Uterus (tissue), 4 donors: ENCODE data around the gene RAP1GAP. TPM values are rescaled to one million over a fixed set of nuclear protein-coding genes. Genes with fewer than 3 reads are reported as not detected.

Experiments used
- DNase-seq, 2 donors: peaks; one replicate each; pipeline ENCODE4 v3.0.0-alpha.2; 2019 to 2020
- H3K27ac ChIP-seq, 2 donors: fragments of 200-600 bp; sonication (generic); 1 replicate in 1 of 2; 2 replicates in 1 of 2; pipeline ENCODE4 v1.5.1; 2016 to 2018
- H3K27me3 ChIP-seq, 2 donors: fragments of 200-600 bp; sonication (generic); one replicate each; pipeline ENCODE4 v1.5.1; 2018 to 2019; ENCODE audit warnings: control low read depth in 1 of 2
- H3K36me3 ChIP-seq, 2 donors: fragments of 200-600 bp; sonication (generic); one replicate each; pipeline ENCODE4 v1.5.1; 2019; ENCODE audit warnings: control low read depth in 1 of 2
- H3K4me1 ChIP-seq, 2 donors: fragments of 200-600 bp; sonication (generic); one replicate each; pipeline ENCODE4 v1.5.1; 2018 to 2019; ENCODE audit warnings: control low read depth in 1 of 2
- H3K4me3 ChIP-seq, 2 donors: fragments of 200-600 bp; sonication (generic); 1 replicate in 1 of 2; 2 replicates in 1 of 2; pipeline ENCODE4 v1.5.1; 2018 to 2019; ENCODE audit warnings: mild to moderate bottlenecking in 1 of 2
- H3K9me3 ChIP-seq, 2 donors: fragments of 200-600 bp; sonication (generic); one replicate each; pipeline ENCODE4 v1.5.1; 2019; ENCODE audit warnings: control low read depth in 1 of 2
- CTCF ChIP-seq, 4 experiments: fragments of 200-600 bp in 2 of 4; fragments of 450-650 bp in 2 of 4; sonication (generic) in 2 of 4; IDR thresholded peaks; one replicate each; pipeline ENCODE4 v1.5.1; 2016 to 2019; ENCODE audit warnings: antibody characterized with exemption in 4 of 4, mild to moderate bottlenecking in 2 of 4, moderate library complexity in 1 of 4
- POLR2A ChIP-seq, 2 donors: fragments of 450-650 bp; IDR thresholded peaks; one replicate each; pipeline ENCODE4 v1.6.1; 2016; ENCODE audit warnings: antibody characterized with exemption in 2 of 2, mild to moderate bottlenecking in 1 of 2, moderate library complexity in 1 of 2
- intact Hi-C: fragments of 100-400 bp; cut with DNase I; formaldehyde crosslinking; loops from one replicate; pipeline ENCODE4 v1.15.1; 2023; ENCODE audit warnings: low total_unique reads
- total RNA-seq, 4 donors: library from RNA; depleted of rRNA in 3 of 4; stranded (reverse); fragments of >200 nt in 3 of 4; gene quantifications; one replicate each; pipeline versions ENCODE4 v1.1.0 to v1.2.4, GENCODE V29; 2014 to 2023
- donor health status: DM: yes; HTN: yes; CAD: no.

RAP1GAP gene
- total RNA-seq, 4 donors from 2014 or later, result 0.18 to 6.9 TPM; not detected in 2

GRCh38 chr1:21657456-21658190 lies 11.5 kb downstream of the RAP1GAP start:
- H3K27ac ChIP-seq, result no peak overlapping the region

GRCh38 chr1:21655748-21656147 lies 13.4 kb downstream of the RAP1GAP start:
- no peak for TF ChIP-seq POLR2A (IDR thresholded peaks at IDR 0.05)
- TF ChIP-seq CTCF (IDR thresholded peaks at IDR 0.05), result no peak
- Histone ChIP-seq H3K27ac (no peak overlapping the region), H3K4me3 (no peak overlapping the region), H3K27me3 (no peaks in the 10 kb centered on the region), H3K4me1 (peaks cover 0 to 10% of the 10 kb centered on the region in 2 donors), H3K36me3 (no peaks in the 10 kb centered on the region), H3K9me3 (no peaks in the 10 kb centered on the region)
- DNase-seq, result no peak
- intact Hi-C loops, result no loop called here

More at GRCh38 chr1:21657456-21658190, 11.5 kb downstream of the RAP1GAP start:
- H3K9me3 ChIP-seq, result no peaks in the 10 kb centered on the region
- no peaks in the 10 kb centered on the region for H3K4me1 ChIP-seq
- no peak overlapping the region for H3K4me3 ChIP-seq
- intact Hi-C loops, result no loop called here
- no peaks in the 10 kb centered on the region for H3K36me3 ChIP-seq
- DNase-seq, result no peak
- TF ChIP-seq CTCF (IDR thresholded peaks at IDR 0.05) (no peak), POLR2A (IDR thresholded peaks at IDR 0.05) (no peak)
- H3K27me3 ChIP-seq, result no peaks in the 10 kb centered on the region

- H3K36me3 ChIP-seq, result no peaks in the 10 kb centered on the region
- TF ChIP-seq POLR2A (IDR thresholded peaks at IDR 0.05), result no peak
- TF ChIP-seq CTCF (IDR thresholded peaks at IDR 0.05), result no peak
- H3K4me1 ChIP-seq, result peaks cover 0 to 10% of the 10 kb centered on the region in 2 donors
- no peaks in the 10 kb centered on the region for H3K27me3 ChIP-seq
- H3K27ac ChIP-seq, result no peak overlapping the region
- H3K9me3 ChIP-seq, result no peaks in the 10 kb centered on the region
- no peak overlapping the region for H3K4me3 ChIP-seq
- DNase-seq, result no peak
- intact Hi-C loops, result no loop called here
These were observed 13.9 kb downstream of the RAP1GAP start for GRCh38 chr1:21655259-21655658.

GRCh38 chr1:21654209-21654608 lies 14.9 kb downstream of the RAP1GAP start:
- no peak for DNase-seq
- no peak overlapping the region for H3K4me3 ChIP-seq
- TF ChIP-seq POLR2A (IDR thresholded peaks at IDR 0.05), result no peak
- peaks cover 0 to 10% of the 10 kb centered on the region in 2 donors for H3K4me1 ChIP-seq
- no peaks in the 10 kb centered on the region for H3K36me3 ChIP-seq
- no peaks in the 10 kb centered on the region for H3K27me3 ChIP-seq
- no peak overlapping the region for H3K27ac ChIP-seq
- intact Hi-C loops, result no loop called here
- no peaks in the 10 kb centered on the region for H3K9me3 ChIP-seq

- Histone ChIP-seq H3K27ac (no peak overlapping the region), H3K4me3 (no peak overlapping the region), H3K27me3 (no peaks in the 10 kb centered on the region), H3K36me3 (no peaks in the 10 kb centered on the region), H3K4me1 (peaks cover 0 to 10% of the 10 kb centered on the region in 2 donors), H3K9me3 (no peaks in the 10 kb centered on the region)
- TF ChIP-seq POLR2A (IDR thresholded peaks at IDR 0.05) (no peak), CTCF (IDR thresholded peaks at IDR 0.05) (no peak)
- intact Hi-C loops, result no loop called here
- DNase-seq, result no peak
These were observed 15.4 kb downstream of the RAP1GAP start for GRCh38 chr1:21653744-21654100.
